HG02678 (cell line): ENCODE results near the gene AMBP.
"Not testable (repeated sequence)": the region's sequence is repeated elsewhere in the genome, so short reads cannot be mapped to it uniquely, and the experiment has no call there.

Source experiments
- ATAC-seq: cut with Tn5 transposase; IDR thresholded peaks from one replicate; pipeline ENCODE4 v1.9.1; 2021; ENCODE audit warnings: mild to moderate bottlenecking, moderate library complexity; ENCODE audit not compliant: unreplicated experiment

AMBP gene

DNA sequence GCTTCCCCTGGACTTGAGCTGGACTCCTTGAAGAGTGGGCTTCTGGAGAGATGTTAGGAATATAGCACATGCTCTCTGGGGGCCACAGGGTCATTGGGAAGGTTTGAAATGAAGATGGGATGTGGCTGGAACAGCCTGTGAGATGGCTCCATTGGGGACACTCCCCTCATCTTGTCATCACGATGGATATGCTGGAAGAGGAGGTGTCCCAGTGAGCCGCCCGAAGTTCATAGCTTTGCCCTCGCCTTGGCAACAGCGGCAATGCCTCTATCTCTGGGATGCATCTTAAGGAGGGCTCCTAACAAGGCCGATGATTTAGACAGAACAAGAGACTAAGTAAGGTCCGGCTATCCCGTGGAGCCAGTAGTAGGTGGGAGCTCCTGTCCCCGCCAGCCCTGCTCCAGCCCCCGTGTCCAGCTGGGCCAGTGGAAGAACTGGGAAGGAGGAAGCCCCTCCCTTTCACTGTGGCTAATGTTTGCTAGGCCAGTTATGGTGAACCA, 23.9 kb downstream of the AMBP start:
- ATAC-seq, result no peak

DNA sequence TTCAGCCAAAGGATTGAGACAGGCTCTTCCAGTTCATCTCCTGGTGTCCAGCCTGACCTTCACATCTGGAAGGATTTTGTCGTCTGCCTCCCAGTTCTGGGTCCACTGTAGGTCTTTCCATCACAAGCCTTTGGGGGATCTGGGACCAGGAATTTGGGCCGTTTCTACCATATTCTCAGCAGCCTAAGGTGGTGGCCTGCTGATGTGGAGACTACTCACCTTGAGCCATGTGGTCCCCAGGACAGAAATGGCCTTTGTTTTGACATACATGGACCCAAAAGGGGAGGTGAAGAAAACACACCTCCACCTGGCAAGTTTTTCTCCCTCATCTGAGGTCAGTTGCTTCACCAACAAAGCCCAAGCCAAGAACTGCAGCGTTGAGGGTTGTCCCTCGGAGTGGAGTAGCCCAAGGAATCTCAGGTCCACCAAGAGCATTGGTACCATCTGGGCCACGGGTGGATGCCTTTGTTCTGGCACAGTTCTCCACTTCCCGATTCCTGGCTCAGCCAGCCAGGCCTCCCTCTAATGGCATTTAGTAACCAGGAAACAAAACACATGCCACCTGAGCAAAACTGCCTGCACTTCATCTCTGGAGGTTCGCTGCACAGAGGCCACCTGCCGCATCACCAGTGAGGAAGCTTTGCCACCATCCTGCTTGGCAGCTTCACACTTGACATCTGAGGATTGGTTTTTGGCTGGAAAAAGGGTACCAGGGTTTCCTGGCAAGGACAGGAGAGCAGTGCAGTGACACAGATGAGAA, 24.7 kb downstream of the AMBP start:
- no peak for ATAC-seq

DNA sequence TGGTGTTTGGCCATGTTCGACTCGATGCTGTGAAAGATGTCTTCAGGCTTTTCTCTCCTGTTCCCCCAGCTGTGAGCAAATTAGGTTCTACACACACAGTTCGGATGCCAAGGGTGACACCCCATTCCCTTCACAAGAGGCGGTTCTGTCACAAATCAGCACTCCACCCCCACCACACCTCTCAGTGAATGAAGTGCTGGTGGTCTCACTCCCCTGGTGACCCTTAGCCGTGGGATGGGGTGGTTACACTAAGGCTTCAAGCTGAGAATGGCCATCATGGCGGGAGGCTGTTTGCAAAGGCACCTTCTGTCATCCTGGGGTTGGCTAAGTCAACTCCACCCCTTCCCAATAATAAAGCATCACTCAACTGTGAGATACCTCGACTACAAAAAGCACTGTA, 26.4 kb downstream of the AMBP start:
- no peak for ATAC-seq

DNA sequence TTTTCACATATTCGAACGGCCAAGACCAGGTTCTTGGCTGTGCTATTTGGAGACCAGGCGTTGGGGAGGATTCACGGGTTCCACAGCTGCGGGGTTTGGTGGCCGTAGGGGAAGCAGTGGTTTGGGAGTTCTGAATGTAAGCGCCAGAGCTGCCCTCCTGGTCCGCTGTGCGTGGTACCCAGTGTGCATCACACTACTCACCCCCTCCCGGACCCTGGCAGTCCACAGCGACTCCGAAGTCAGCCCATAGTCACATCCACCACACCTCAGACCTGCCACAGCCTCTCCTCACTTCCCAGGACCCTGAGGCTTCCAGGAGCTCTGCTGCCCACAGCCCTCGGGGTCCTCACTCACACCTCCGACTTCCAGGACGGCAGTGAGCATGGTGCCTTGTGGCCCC, 26.8 kb downstream of the AMBP start:
- no peak for ATAC-seq

DNA sequence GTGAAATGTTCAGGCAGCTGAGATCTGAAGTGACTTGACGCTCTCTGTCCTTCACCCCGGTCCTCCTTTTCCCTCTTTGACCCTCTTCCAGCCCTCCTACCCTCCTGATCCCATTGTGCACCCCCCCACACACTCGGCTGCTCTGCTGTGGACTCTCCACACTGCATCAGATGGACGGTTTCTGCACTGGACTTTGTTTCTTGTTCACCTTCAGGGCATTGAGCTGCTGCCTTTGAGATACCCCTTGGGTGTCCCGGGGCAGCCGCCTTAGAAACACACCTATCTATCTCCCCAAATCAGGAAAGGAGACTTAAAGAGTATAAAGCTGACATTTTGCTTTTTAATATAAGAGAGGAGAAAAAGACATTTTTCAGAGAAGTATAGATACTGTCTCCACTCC, 27.5 kb downstream of the AMBP start:
- ATAC-seq, result no peak

DNA sequence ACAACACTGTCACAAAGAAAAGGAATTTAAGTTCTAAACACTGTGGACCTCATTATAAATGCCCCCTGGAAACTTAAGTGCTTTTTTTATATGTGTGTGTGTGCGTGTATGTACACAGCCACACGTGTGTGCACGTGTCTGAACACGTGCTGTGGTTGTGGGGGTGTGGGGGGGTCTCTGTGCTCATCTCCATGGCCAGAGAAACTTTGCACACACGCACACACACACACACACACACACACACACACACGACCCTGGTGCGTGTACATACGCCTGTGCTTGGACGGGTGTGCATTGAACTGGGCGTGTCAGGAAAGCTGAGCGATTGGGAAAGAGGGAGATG, 27.9 kb downstream of the AMBP start:
- no peak for ATAC-seq

DNA sequence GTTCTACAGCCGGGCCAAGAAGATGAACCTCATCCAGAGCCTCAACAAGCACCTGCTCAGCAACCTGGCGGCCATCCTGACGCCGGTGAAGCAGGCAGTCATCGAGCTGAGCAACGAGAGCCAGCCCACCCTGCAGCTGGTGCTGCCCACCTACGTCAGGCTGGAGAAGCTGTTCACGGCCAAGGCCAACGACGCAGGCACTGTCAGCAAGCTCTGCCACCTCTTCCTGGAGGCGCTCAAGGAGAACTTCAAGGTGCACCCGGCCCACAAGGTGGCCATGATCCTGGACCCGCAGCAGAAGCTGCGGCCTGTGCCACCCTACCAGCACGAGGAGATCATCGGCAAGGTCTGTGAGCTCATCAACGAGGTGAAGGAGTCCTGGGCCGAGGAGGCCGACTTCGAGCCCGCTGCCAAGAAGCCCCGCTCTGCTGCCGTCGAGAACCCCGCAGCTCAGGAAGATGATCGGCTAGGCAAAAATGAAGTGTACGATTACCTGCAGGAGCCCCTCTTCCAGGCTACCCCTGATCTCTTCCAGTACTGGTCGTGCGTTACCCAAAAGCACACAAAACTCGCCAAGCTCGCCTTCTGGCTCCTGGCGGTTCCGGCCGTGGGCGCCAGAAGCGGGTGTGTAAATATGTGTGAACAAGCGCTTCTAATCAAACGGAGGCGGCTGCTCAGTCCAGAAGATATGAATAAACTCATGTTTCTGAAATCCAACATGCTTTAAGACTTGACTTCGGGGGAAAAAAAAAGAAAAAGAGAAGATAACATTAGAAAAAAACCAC, 28.5 kb downstream of the AMBP start:
- no peak for ATAC-seq

DNA sequence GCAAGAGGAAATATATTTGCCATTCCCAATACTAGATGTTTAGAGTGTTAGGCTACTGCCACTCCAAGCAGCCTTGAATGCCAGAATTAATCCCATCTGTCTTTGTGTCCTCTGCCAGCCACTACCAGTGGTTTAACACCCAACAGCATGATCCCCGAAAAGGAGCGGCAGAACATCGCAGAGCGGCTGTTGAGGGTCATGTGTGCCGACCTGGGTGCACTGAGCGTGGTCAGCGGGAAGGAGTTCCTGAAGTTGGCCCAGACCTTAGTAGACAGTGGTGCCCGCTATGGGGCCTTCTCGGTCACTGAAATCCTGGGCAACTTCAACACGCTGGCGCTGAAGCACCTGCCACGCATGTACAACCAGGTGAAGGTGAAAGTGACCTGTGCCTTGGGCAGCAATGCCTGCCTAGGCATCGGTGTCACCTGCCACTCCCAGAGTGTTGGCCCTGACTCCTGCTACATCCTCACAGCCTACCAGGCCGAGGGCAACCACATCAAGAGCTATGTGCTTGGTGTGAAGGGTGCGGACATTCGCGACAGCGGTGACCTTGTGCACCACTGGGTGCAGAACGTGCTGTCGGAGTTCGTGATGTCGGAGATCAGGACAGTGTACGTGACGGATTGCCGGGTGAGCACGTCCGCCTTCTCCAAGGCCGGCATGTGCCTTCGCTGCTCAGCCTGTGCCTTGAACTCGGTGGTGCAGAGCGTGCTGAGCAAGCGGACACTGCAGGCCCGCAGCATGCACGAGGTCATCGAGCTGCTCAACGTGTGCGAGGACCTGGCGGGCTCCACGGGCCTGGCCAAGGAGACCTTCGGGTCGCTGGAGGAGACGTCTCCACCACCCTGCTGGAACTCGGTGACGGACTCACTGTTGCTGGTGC, 29.3 kb downstream of the AMBP start:
- no peak for ATAC-seq

DNA sequence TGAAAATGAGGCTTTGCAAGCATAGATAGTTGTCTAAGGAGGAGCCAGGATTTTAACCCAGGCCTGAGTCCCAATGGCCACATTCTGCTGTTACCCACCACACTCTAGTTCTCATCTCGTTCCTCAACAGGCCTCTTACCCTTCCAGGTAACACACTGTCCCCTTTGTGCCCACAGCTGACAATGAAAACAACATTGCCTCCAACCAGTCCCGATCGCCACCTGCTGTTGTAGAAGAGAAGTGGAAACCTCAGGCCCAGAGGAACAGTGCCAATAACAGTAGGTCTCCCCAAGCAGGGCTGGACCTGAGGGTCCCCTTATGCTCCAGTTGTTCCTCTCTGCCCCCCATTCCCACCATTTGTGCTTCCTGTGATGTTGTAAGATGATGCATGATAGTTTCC, 30.4 kb downstream of the AMBP start:
- ATAC-seq, result no peak

DNA sequence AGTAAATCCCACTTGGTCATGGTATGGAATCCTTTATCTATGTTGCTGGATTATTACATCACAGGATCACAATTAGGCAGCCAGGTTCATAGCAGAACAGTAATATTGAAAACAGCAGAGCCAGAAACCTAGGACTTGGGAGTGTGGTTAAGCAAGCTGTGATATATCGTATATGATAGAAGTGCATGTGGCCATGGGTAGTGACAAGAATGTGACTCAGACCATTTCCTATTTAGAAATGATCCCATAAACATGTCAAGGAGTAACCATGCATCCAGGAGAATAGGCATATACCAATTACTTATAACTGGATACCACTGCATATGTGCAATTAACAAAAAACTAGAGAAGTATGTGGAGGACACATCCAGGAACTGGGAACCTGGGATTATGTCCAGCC, 31.2 kb downstream of the AMBP start:
- ATAC-seq, result no peak

DNA sequence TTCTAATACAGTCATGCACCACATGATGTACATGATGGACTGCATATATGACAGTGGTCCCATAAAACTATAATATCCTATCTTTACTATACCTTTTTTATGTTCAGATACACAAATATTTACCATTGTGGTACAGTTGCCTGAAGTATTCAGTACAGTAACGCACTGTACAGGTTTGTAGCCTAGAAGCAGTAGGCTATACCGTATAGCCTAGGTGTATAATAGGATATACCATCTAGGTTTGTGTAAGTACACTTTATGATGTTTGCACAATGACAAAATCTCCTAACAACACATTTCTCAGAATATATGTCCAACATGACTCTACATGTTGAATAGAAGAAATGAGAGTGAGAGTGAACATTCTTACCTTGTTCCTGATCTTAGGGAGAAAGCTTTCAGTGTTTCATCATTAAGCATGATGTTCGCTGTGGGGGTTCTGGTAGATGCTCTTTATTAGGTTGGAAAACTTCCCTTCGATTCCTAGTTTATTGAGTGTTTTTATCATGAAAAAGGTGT, 31.8 kb downstream of the AMBP start:
- ATAC-seq, result no peak

DNA sequence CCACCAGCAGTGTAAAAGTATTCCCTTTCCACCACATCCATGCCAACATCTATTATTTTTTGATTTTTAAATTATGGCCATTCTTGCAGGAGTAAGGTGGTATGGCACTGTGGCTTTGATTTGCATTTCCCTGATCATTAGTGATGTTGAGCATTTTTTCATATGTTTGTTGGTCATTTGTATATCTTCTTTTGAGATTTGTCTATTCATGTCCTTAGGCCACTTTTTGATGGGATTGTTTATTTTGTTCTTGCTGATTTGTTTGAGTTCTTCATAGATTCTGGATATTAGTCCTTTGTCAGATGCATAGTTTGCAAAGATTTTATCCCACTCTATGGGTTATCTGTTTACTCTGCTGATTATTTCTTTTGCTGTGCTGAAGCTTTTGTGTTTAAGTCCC, 34.4 kb downstream of the AMBP start:
- not testable (repeated sequence) for ATAC-seq

DNA sequence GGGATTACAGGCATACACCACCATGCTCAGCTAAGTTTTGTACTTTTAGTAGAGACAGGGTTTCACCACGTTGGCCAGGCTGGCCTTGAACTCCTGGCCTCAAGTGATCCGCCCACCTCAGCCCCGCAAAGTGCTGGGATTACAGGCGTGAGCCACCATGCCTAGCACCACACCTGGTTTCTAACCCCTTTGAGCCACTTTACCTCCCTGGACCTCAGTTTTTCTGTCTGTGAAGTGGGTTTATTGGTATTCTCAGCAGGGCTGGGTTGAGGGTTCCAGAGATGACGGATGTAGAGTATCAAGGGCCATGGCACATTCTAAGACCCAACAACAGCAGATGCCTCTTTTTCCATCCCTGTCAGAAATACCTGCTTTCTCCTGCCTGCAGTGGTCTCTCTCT, 38.6 kb downstream of the AMBP start:
- ATAC-seq, result no peak

DNA sequence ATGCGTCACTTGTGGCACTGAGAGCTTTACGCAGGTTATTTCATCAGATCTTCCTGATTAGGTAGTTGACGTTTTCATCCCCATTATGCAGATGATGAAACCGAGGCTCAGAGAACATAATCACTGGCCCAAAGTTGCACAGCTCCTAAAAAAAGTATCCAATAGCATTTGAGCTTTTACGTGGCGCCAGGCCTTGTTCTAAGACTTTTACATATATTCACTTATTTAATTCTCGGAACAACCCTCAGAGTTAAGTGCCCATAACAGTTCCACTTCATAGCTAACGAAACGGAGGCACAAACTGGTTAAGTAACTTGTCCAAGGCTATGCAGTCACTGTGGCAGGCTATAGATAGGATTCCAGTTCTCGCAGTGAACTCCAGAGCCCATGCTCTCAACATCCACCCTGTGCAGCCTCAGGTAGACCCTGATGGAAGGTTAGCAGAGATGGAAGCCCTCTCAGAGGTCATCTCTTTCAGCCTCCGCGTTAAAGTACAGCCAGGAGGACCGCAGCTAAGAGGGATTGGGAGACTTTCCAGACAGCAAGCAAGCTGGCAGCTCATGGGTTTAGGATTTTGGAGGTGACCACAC, 39.3 kb downstream of the AMBP start:
- ATAC-seq, result no peak

DNA sequence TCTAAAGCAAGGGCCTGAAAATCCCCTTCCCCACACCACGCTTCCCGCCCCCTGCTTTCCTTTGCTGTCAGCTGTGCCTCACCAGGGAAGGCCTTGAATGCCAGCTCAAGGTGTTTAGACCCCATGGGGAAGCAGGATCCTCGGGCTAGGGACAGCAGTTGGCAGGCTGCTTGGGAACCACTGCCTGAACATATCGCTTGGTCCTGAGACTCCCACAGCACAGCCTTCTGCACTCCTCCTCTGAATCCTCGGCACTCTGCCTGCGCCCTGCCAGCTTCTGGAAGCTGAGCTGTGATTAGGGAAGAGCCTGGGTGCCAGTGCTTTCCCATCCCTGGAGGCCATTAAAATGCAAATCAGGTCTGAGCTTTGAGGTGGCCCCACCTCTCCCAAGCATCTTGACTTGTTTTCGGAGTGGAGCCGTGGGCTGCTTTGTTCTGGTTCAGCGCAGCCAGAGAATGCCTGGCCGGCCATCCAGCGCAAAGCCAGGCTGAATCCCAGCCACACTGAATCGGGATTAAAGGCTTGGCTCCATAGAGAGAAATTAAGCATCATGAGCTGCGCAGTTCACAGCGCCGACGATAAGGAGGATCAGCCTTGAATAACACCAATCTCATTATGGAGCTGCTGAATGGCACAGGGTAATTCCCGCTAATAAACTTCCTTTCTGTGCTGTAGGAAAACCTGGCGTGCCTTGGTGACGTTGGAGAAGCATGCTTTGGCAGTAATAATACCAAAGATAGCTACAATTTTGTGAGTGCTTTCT, 40.0 kb downstream of the AMBP start:
- ATAC-seq, result no peak

DNA sequence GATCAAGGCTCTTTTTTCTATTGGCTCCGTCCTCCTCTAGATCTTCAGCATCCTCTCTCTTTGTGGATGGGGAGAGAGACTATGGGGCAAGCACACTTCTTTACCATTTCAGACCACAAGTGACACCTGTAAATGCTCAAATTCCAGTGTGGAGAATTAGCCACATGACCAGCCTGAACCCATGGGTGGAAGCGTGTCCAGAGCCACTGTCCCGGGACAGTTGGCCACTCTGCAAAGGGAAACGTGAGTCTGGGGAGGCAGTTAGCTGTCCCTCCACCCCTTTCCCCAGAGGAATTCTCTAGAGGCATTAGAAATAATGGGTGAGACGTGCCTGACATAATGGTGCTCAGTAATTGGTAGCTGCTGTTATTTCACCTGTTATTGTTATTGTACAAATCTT, 40.9 kb downstream of the AMBP start:
- ATAC-seq, result no peak

DNA sequence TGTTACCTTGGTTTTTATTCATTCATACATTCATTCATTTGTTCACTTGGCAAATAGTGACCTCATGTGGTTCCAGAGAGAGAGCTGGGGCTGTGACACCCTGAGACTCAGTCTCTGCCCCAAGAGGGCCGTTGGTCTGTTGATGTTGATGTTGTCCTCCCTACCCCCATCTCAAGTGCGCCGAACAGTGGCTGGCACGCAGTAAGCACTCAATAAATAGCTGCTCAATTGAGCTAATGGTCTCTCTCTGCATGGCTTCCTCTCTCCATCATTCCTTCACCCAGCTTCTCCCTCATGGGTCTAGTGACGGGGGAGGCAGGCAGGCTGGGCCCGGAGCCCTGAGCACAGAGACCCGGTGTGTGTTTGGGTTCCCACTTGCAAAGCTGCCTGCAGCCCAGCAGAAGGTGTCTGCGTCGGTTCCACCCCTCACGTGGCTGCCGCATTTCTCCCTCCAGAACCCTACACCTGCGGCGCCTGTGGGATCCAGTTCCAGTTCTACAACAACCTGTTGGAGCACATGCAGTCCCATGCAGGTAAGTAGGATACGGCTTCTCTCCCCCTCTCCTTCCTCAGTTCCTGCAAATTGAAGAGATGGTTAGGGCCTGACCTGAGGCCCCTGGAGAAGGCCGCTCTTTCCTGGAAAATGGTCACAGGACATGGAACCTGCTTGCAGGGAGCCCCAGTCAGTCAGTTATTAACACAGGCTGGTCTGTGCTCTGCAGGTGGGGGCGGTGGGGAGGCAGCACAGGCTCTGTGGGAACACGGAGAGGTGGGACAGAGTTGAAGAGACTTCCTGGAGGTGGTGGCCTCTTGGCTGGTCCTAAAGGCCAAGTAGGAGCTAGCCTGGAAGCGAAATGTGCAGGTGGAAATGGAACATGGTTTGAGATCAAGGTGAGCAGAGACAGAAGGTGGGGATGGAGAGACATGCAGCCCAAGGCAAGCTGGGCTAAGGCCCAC, 42.0 kb downstream of the AMBP start:
- ATAC-seq, result no peak

DNA sequence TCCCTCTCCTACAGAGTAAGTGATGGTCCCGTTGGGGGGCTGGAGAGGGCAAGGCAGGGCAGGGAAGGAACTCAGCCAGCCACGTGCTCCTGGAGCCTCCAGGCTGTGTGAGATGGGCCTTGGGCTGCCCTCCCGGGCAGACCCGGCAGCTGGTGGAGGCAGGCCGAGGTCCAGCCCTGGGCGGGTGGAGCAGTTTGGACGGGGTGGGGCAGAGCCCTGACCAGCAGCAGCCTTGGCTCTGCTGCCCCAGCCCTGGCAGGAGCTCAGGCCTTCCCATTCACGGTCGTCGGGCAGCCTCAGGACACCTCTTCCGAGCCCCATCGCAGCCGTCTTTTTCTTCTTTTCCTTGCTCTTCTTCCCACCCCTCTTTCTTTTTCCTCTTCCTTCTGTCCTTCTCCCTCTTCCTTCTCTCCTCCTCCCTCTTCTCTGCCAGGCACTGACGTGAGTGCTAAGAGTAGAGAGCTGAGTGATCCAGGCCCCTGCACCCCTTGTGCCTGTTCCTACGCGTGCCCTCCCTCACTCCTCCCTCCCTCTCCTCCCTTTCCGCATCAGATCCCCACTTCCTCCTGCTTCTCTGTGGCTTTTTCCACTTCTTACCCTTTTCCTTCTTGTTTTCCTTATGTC, 42.8 kb downstream of the AMBP start:
- ATAC-seq, result no peak

DNA sequence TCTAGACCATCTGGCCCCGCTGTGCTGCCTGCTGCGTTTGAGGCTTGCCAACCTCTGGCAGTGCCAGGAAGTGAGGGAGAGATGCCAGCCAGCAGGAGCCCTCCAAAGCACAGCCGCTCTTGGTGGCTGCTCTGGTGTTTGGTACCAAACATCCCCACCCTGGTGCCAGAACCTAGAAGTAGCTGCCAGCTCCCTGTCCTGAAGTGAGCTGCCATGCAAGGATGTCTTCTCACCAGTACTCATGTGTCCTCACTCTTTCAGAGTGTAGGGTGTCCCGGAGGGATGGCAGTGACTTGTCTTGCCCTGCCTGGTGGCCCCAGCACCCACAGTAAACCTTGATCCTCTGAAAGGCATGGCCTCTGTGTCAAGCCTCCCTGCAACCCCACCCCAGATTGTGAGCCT, 43.4 kb downstream of the AMBP start:
- ATAC-seq, result no peak
